ENCODE measurements around the gene WNT7B. TPM values are rescaled to one million over a fixed set of nuclear protein-coding genes. Genes with fewer than 3 reads are reported as not detected.

Gene WNT7B
- total RNA-seq, 4 donors from 2014 or later = 18.7 to 54.4 (median 44.1) TPM

- no peak overlapping the region for H3K4me3 ChIP-seq
- no peak for TF ChIP-seq POLR2AphosphoS5 (IDR thresholded peaks at IDR 0.05)
- TF ChIP-seq CTCF (IDR thresholded peaks at IDR 0.05) = no peak
- TF ChIP-seq EP300 (IDR thresholded peaks at IDR 0.05) = no peak
- no peak for TF ChIP-seq POLR2A (IDR thresholded peaks at IDR 0.05)
- H3K4me1 ChIP-seq = peaks cover 17% of the 10 kb centered on the region
- no peak for DNase-seq (ENCODE audit: low spot score in 2 of 2)
- no peaks in the 10 kb centered on the region for H3K36me3 ChIP-seq
- no peak overlapping the region for H3K27ac ChIP-seq
- WGBS = 88% methylated on average over 8 of the region's 8 CpGs
- no peaks in the 10 kb centered on the region for H3K9me3 ChIP-seq
- peaks cover 24% of the 10 kb centered on the region for H3K27me3 ChIP-seq
Measured at GRCh38 chr22:45937960-45938359, 39.0 kb downstream of the WNT7B start.

GRCh38 chr22:45935573-45935972 is 41.4 kb downstream of the WNT7B start:
- no peak overlapping the region for H3K4me3 ChIP-seq
- H3K27me3 ChIP-seq = peaks cover 39% of the 10 kb centered on the region
- WGBS = 82% methylated on average over 6 of the region's 6 CpGs
- peak overlapping the region; percentile 35 for H3K27ac ChIP-seq
- peaks cover 7% of the 10 kb centered on the region for H3K4me1 ChIP-seq
- H3K36me3 ChIP-seq = no peaks in the 10 kb centered on the region
- no peak for TF ChIP-seq POLR2A (IDR thresholded peaks at IDR 0.05)
- TF ChIP-seq EP300 (IDR thresholded peaks at IDR 0.05) = no peak
- no peak for TF ChIP-seq CTCF (IDR thresholded peaks at IDR 0.05)
- no peak for TF ChIP-seq POLR2AphosphoS5 (IDR thresholded peaks at IDR 0.05)
- no peak for DNase-seq (ENCODE audit: low spot score in 2 of 2)
- no peaks in the 10 kb centered on the region for H3K9me3 ChIP-seq

GRCh38 chr22:45934659-45935341 is 42.2 kb downstream of the WNT7B start:
- Histone ChIP-seq H3K4me1 (peaks cover 7% of the 10 kb centered on the region), H3K27ac (peak overlapping the region; percentile 35), H3K36me3 (no peaks in the 10 kb centered on the region), H3K9me3 (no peaks in the 10 kb centered on the region), H3K27me3 (peaks cover 43% of the 10 kb centered on the region), H3K4me3 (no peak overlapping the region)
- DNase-seq (ENCODE audit: low spot score in 2 of 2) = no peak
- TF ChIP-seq EP300 (IDR thresholded peaks at IDR 0.05) = no peak
- no peak for TF ChIP-seq POLR2AphosphoS5 (IDR thresholded peaks at IDR 0.05)
- no peak for TF ChIP-seq CTCF (IDR thresholded peaks at IDR 0.05)
- TF ChIP-seq POLR2A (IDR thresholded peaks at IDR 0.05) = no peak
- WGBS = 13% methylated on average over 20 of the region's 27 CpGs

GRCh38 chr22:45934168-45934564 is 42.8 kb downstream of the WNT7B start:
- TF ChIP-seq POLR2AphosphoS5 (IDR thresholded peaks at IDR 0.05) = no peak
- TF ChIP-seq POLR2A (IDR thresholded peaks at IDR 0.05) = no peak
- no peak for TF ChIP-seq EP300 (IDR thresholded peaks at IDR 0.05)
- no peak for TF ChIP-seq CTCF (IDR thresholded peaks at IDR 0.05)
- Histone ChIP-seq H3K4me1 (peaks cover 7% of the 10 kb centered on the region), H3K9me3 (no peaks in the 10 kb centered on the region), H3K36me3 (no peaks in the 10 kb centered on the region), H3K27me3 (peaks cover 43% of the 10 kb centered on the region), H3K4me3 (no peak overlapping the region), H3K27ac (no peak overlapping the region)
- DNase-seq (ENCODE audit: low spot score in 2 of 2) = no peak
- WGBS = 73% methylated on average over 3 of the region's 6 CpGs

- Histone ChIP-seq H3K36me3 (no peaks in the 10 kb centered on the region), H3K27me3 (peaks cover 43% of the 10 kb centered on the region), H3K27ac (no peak overlapping the region), H3K4me1 (peaks cover 7% of the 10 kb centered on the region), H3K4me3 (no peak overlapping the region), H3K9me3 (no peaks in the 10 kb centered on the region)
- 87% methylated on average over 18 of the region's 18 CpGs for WGBS
- TF ChIP-seq CTCF (IDR thresholded peaks at IDR 0.05) (no peak), POLR2AphosphoS5 (IDR thresholded peaks at IDR 0.05) (no peak), POLR2A (IDR thresholded peaks at IDR 0.05) (no peak)
- DNase-seq (ENCODE audit: low spot score in 2 of 2) = no peak
Measured at GRCh38 chr22:45933506-45934167, 43.3 kb downstream of the WNT7B start.

All from suprapubic skin (tissue), 4 donors.